WERI-Rb-1 (cell line): ENCODE data around the gene OR9Q1.

Experiments used
- DNase-seq: peaks from one replicate; pipeline ENCODE4 v3.0.0-alpha.2; 2020
- H3K27ac ChIP-seq: fragments of 250-450 bp; sonication (Bioruptor Pico); 2 replicates; pipeline ENCODE4 v1.5.1; 2020; ENCODE audit warnings: mild to moderate bottlenecking, moderate library complexity
- H3K27me3 ChIP-seq: fragments of 250-450 bp; sonication (Bioruptor Pico); 2 replicates; pipeline ENCODE4 v1.5.1; 2021; ENCODE audit warnings: mild to moderate bottlenecking, low read depth, moderate library complexity; ENCODE audit not compliant: insufficient read depth, severe bottlenecking
- H3K36me3 ChIP-seq: fragments of 250-450 bp; sonication (Bioruptor Pico); 2 replicates; pipeline ENCODE4 v1.5.1; 2020; ENCODE audit warnings: mild to moderate bottlenecking, moderate library complexity
- H3K4me3 ChIP-seq: 2 replicates; pipeline ENCODE4 v1.5.1; 2011; ENCODE audit warnings: low read depth, mild to moderate bottlenecking, control low read depth, low read length
- H3K9me3 ChIP-seq: fragments of 250-450 bp; sonication (Bioruptor Pico); 2 replicates; pipeline ENCODE4 v1.5.1; 2021; ENCODE audit warnings: mild to moderate bottlenecking, moderate library complexity; ENCODE audit not compliant: severe bottlenecking
- CTCF ChIP-seq: IDR thresholded peaks from 2 replicates; pipeline ENCODE4 v1.5.1; 2011; ENCODE audit warnings: low read depth, mild to moderate bottlenecking, control low read depth, inconsistent platforms, low read length

Gene OR9Q1

DNA sequence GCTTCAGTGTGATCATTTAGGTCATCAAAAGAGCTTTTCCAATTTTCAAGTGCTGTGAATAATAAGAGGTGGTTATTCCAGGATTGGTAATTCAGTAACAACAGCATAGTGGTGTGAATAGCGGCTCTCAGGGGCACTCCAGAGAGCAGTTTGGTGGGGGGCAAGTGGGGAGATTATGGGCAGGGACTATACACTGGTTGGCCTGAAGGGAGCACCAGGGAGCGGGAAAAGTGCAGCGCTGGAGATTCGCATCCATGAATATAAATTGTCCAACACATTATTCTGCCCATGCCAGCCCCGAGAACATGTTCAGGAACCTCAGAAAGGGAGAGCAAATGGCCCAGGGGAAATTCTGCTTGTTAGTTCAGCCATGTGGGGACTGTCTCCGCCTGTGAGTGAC, 45.0 kb downstream of the OR9Q1 start:
- H3K36me3 ChIP-seq = no peaks in the 10 kb centered on the region
- DNase-seq = no peak
- no peak overlapping the region for H3K27ac ChIP-seq
- no peak overlapping the region for H3K4me3 ChIP-seq
- TF ChIP-seq CTCF = peak; percentile 28; the same call in 1 of the 2 replicates
- H3K9me3 ChIP-seq = no peaks in the 10 kb centered on the region
- H3K27me3 ChIP-seq = peaks cover 50% of the 10 kb centered on the region

- no peak for DNase-seq
- TF ChIP-seq CTCF = no peak
- Histone ChIP-seq H3K27ac (no peak overlapping the region), H3K36me3 (no peaks in the 10 kb centered on the region), H3K9me3 (no peaks in the 10 kb centered on the region), H3K4me3 (no peak overlapping the region), H3K27me3 (peaks cover 37% of the 10 kb centered on the region)
Measured at GRCh38 chr11:58070585-58070984, 46.9 kb downstream of the OR9Q1 start.

- H3K9me3 ChIP-seq = no peaks in the 10 kb centered on the region
- no peaks in the 10 kb centered on the region for H3K36me3 ChIP-seq
- no peak overlapping the region for H3K4me3 ChIP-seq
- no peak overlapping the region for H3K27ac ChIP-seq
- H3K27me3 ChIP-seq = peaks cover 24% of the 10 kb centered on the region
- no peak for DNase-seq
- TF ChIP-seq CTCF = no peak
Measured at GRCh38 chr11:58075781-58076180, 52.1 kb downstream of the OR9Q1 start.

- no peak for TF ChIP-seq CTCF
- Histone ChIP-seq H3K36me3 (no peaks in the 10 kb centered on the region), H3K27me3 (no peaks in the 10 kb centered on the region), H3K27ac (no peak overlapping the region), H3K4me3 (no peak overlapping the region), H3K9me3 (peaks cover 4% of the 10 kb centered on the region)
- DNase-seq = no peak
Measured at GRCh38 chr11:58086528-58086927, 62.8 kb downstream of the OR9Q1 start.

DNA sequence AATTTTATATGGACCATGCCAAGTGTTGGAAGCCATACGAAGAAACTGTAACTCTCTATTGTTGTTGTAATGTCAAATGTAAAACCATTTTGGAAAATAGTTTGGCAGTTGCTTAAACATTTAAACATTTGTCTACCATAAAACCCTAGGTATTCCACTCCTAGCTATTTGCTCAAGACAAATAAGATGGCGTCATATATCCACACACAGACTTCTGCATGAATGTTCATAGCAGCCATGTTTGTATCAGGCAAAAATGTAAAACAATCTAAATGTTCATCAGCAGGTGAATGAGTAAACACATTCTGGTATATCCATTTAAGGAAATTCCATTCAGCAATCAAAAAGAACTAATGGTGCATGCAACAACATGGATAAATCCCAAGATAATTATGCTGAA, 73.8 kb downstream of the OR9Q1 start:
- H3K27ac ChIP-seq = no peak overlapping the region
- no peak for TF ChIP-seq CTCF
- no peaks in the 10 kb centered on the region for H3K9me3 ChIP-seq
- no peak overlapping the region for H3K4me3 ChIP-seq
- no peaks in the 10 kb centered on the region for H3K36me3 ChIP-seq
- H3K27me3 ChIP-seq = peaks cover 39% of the 10 kb centered on the region
- no peak for DNase-seq

DNA sequence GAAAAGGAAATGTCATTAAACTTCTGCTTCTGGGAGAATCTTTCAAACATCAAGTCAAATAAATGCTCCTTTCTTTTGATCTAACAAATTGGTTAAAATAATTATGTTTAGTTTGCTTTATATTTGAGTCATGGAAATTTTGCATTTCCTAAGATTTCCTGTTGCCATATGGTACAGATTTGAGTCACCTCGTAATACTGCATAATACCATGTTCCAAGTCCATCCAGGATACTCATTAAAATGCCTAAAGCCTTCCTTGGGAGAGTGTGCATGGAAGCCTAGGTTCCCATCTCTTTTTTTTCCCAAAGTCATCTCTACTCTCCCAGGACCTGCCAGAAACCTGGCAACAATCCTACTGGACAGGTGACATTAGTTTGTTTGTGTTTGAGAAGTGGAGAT, 97.4 kb downstream of the OR9Q1 start:
- no peak overlapping the region for H3K27ac ChIP-seq
- H3K36me3 ChIP-seq = no peaks in the 10 kb centered on the region
- no peak for DNase-seq
- peaks cover 33% of the 10 kb centered on the region for H3K27me3 ChIP-seq
- no peaks in the 10 kb centered on the region for H3K9me3 ChIP-seq
- H3K4me3 ChIP-seq = no peak overlapping the region
- no peak for TF ChIP-seq CTCF
